HEK293T (cell line): Measurements from ENCODE around the gene SLC39A13.

Experiments used
- CTCF ChIA-PET: fragments of 350-600 bp; formaldehyde crosslinking; extraction: SDS; loops from one replicate; lab custom pipeline; 2021; ENCODE audit warnings: antibody characterized with exemption, inconsistent platforms; lab: Yijun Ruan, JAX
- POLR2A ChIA-PET: fragments of 350-600 bp; formaldehyde crosslinking; extraction: SDS; loops from one replicate; lab custom pipeline; 2020; ENCODE audit warnings: antibody characterized with exemption, inconsistent platforms; lab: Yijun Ruan, JAX
- DNase-seq: peaks from one replicate; pipeline ENCODE4 v3.0.0; 2012; ENCODE audit warnings: mixed read lengths; ENCODE audit errors: extremely low spot score
- ARNT ChIP-seq: fragments of 450-650 bp; IDR thresholded peaks from 2 replicates; pipeline ENCODE4 v1.6.1; 2017; ENCODE audit warnings: mild to moderate bottlenecking
- BHLHE40 ChIP-seq: fragments of 450-650 bp; IDR thresholded peaks from 2 replicates; pipeline ENCODE4 v1.6.1; 2016; ENCODE audit warnings: mild to moderate bottlenecking, moderate library complexity, borderline replicate concordance
- CTBP1 ChIP-seq: fragments of 450-650 bp; IDR thresholded peaks from 2 replicates; pipeline ENCODE4 v1.6.1; 2016; ENCODE audit warnings: borderline replicate concordance
- ELF4 ChIP-seq: fragments of 450-650 bp; IDR thresholded peaks from 2 replicates; pipeline ENCODE4 v1.6.1; 2017; ENCODE audit warnings: antibody characterized with exemption
- FOXA1 ChIP-seq: fragments of 450-650 bp; IDR thresholded peaks from 2 replicates; pipeline ENCODE4 v1.6.1; 2016; ENCODE audit warnings: mild to moderate bottlenecking
- FOXK2 ChIP-seq: fragments of 450-650 bp; IDR thresholded peaks from 2 replicates; pipeline ENCODE4 v1.6.1; 2016; ENCODE audit warnings: mild to moderate bottlenecking
- FOXM1 ChIP-seq: fragments of 450-650 bp; IDR thresholded peaks from 2 replicates; pipeline ENCODE4 v1.6.1; 2017; ENCODE audit warnings: mild to moderate bottlenecking, borderline replicate concordance
- HDGF ChIP-seq: fragments of 450-650 bp; IDR thresholded peaks from 2 replicates; pipeline ENCODE4 v1.6.1; 2017; ENCODE audit warnings: antibody characterized with exemption, borderline replicate concordance
- L3MBTL2 ChIP-seq: fragments of 450-650 bp; conservative IDR thresholded peaks from 2 replicates; pipeline ENCODE4 v1.6.1; 2016; ENCODE audit warnings: mild to moderate bottlenecking
- LEF1 ChIP-seq: fragments of 450-650 bp; IDR thresholded peaks from 2 replicates; pipeline ENCODE4 v1.6.1; 2017; ENCODE audit warnings: mild to moderate bottlenecking, borderline replicate concordance
- NFRKB ChIP-seq: fragments of 450-650 bp; IDR thresholded peaks from 2 replicates; pipeline ENCODE4 v1.6.1; 2016; ENCODE audit warnings: mild to moderate bottlenecking, moderate library complexity
- SP1 ChIP-seq: fragments of 450-650 bp; IDR thresholded peaks from 2 replicates; pipeline ENCODE4 v1.6.1; 2017
- SUZ12 ChIP-seq: fragments of 450-650 bp; IDR thresholded peaks from 2 replicates; pipeline ENCODE4 v1.6.1; 2016; ENCODE audit warnings: mild to moderate bottlenecking
- TARDBP ChIP-seq: fragments of 450-650 bp; IDR thresholded peaks from 2 replicates; pipeline ENCODE4 v1.6.1; 2016
- ZNF384 ChIP-seq: fragments of 450-650 bp; IDR thresholded peaks from 2 replicates; pipeline ENCODE4 v1.6.1; 2016
- TF ChIP-seq, protein P1 (sequence below): fragments of 450-650 bp; IDR thresholded peaks from 2 replicates; pipeline ENCODE4 v1.6.1; 2016

SLC39A13 gene

DNA sequence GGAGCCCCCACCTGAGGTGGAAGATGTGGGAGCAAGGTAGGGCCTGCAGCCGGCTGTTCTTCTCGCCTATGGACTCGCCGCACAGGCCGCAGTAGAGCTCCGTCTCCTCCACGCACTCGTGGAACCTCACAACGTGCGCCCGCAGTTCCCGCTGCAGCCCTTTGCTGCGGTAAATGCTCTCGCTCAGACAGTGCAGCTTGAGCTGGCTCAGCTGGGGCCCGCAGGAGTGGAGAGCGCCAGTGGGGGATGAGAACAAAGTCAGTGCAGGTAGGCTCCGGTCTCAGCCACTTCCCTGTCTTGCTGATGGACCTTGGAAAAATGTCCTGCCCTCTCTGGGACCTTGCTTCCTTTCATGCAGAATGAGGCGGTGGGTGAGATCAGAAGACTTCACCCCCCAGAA lies 30.3 kb downstream of the SLC39A13 start:
- no peak for DNase-seq
- ChIA-PET POLR2A (interaction anchor here (0.6 kb wide), 1 partner anchor 611 kb away, joined by 3 read pairs; no protein-coding TSS in a partner anchor), CTCF (interaction anchor here (0.7 kb wide), 1 partner anchor 64 kb away, joined by 3 read pairs; no protein-coding TSS in a partner anchor)
- TF ChIP-seq SUZ12 (no peak), SP1 (no peak), ELF4 (no peak), TARDBP (no peak), BHLHE40 (no peak), ZNF384 (no peak), HDGF (no peak), CTBP1 (no peak), ARNT (no peak), FOXA1 (no peak)

DNA sequence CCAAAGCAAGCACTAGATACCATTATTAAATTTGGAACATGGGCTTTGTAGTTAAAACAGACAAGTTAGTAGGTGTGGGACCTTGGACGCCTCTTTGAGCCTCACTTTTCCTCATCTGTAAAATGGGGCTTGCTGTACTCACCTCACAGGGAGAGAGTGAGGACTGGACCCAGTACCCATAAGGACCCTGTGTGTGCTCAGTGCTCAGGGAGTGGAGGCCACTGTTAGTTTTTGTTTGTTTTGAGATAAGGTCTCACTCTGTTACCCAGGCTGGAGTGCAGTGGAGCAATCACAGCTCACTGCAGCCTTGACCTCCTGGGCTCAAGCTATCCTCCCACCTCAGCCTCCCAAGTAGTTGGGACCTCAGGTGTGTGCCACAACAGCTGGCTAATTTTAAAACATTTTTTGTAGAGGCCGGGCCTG lies 31.7 kb downstream of the SLC39A13 start:
- no peak for TF ChIP-seq FOXA1
- no peak for TF ChIP-seq FOXK2
- TF ChIP-seq ZNF384: no peak
- no peak for TF ChIP-seq BHLHE40
- no peak for TF ChIP-seq FOXM1
- TF ChIP-seq, protein P1, sequence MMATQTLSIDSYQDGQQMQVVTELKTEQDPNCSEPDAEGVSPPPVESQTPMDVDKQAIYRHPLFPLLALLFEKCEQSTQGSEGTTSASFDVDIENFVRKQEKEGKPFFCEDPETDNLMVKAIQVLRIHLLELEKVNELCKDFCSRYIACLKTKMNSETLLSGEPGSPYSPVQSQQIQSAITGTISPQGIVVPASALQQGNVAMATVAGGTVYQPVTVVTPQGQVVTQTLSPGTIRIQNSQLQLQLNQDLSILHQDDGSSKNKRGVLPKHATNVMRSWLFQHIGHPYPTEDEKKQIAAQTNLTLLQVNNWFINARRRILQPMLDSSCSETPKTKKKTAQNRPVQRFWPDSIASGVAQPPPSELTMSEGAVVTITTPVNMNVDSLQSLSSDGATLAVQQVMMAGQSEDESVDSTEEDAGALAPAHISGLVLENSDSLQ: no peak
- no peak for TF ChIP-seq HDGF
- TF ChIP-seq L3MBTL2: no peak
- no peak for TF ChIP-seq LEF1
- TF ChIP-seq ARNT: no peak
- ChIA-PET CTCF (no interaction called here), POLR2A (no interaction called here)
- DNase-seq: no peak

DNA sequence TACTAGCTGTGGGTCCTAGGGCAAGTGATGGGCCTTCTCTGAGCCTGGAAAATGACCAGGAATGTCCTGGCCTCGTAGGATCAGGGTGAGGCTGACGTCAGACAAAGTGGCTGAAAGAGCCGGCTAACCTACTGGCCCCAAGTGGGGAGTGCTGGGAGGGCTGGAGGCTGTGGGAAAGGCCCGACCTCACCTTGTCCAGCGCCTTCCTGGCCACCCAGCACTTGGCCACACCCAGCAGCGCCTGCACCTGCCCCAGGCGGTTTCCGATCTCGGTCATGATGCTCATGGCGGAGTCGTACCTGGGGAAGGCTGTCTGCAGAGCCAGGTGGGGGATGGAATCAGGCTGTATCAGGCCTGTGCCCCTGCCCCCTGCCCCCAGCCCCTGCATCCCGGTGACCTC lies 33.0 kb downstream of the SLC39A13 start:
- ChIA-PET POLR2A (no interaction called here), CTCF (no interaction called here)
- TF ChIP-seq SP1 (no peak), TARDBP (no peak), CTBP1 (no peak), FOXA1 (no peak), LEF1 (no peak), FOXK2 (no peak), FOXM1 (no peak), NFRKB (no peak), SUZ12 (no peak), HDGF (no peak), BHLHE40 (no peak), ARNT (no peak), L3MBTL2 (no peak), ZNF384 (no peak), ELF4 (no peak)
- TF ChIP-seq, protein P1: no peak
- DNase-seq: no peak

DNA sequence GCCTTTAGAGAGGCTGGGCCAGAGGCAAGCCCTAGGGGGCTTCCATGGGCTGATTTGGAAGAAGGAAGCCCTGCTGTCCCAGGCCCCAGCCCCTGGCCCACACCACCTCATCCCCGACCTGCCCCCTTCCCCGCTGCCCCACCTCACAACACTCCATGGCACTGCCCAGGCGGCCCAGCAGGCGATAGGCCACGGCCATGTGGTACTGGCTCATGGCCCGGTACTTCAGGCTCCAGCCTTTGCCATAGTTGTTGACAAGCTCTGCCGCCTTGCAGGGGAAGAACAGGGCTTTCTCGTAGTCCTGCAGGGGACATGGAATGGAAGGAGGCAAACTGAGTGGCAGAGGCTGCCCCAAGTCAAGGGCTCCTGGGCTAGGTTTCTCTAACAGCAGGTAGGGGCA lies 34.1 kb downstream of the SLC39A13 start:
- DNase-seq: no peak
- CTCF ChIA-PET: interaction anchor here (0.6 kb wide), 1 partner anchor 30 kb away, joined by 9 read pairs; no protein-coding TSS in a partner anchor
- POLR2A ChIA-PET: no interaction called here

DNA sequence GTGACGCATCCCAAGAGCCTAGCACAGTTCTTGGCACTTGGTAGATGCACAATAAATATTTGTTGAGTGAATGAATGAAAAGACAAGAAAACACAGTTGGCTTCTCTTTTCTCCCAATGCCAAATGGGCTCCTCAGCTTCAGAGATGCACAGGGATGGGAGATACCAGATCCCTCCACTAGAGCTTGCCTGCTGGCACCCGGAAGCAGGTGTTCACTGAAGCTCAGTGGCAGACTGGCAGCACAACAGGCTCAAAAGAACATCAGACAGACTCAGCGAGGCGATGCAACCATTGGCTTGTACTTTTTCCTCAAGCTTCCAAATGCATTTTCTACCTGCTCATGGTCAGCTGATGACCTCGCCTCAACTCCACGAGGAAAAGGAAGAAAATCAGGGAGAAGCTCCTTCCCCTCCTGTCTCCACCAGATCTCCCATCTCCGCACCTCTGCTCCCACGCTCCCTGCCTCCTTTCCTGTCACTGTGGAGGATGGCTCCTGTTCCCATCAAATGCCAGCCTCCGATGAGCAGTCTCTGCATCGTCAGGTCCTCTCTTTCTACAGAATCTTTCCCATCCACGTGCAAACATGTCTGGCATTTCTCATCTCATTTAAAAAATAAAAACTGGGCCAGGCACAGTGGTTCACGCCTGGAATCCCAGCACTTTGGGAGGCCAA lies 34.8 kb downstream of the SLC39A13 start:
- ChIA-PET POLR2A (no interaction called here), CTCF (no interaction called here)
- no peak for TF ChIP-seq ELF4
- TF ChIP-seq CTBP1: no peak
- TF ChIP-seq FOXA1: no peak
- TF ChIP-seq HDGF: no peak
- TF ChIP-seq ARNT: no peak
- TF ChIP-seq, protein P1: no peak
- TF ChIP-seq LEF1: no peak
- no peak for TF ChIP-seq SP1
- no peak for TF ChIP-seq TARDBP
- TF ChIP-seq BHLHE40: no peak
- TF ChIP-seq NFRKB: no peak
- TF ChIP-seq FOXK2: no peak
- no peak for TF ChIP-seq L3MBTL2
- no peak for TF ChIP-seq FOXM1
- no peak for DNase-seq

More for the DNA sequence above, 34.1 kb downstream of the SLC39A13 start:
- TF ChIP-seq LEF1: no peak
- TF ChIP-seq FOXA1: no peak
- TF ChIP-seq HDGF: no peak
- no peak for TF ChIP-seq SP1
- TF ChIP-seq TARDBP: no peak
- TF ChIP-seq ELF4: no peak
- TF ChIP-seq ZNF384: no peak
- TF ChIP-seq CTBP1: no peak
- TF ChIP-seq, protein P1: no peak
- TF ChIP-seq NFRKB: no peak
- no peak for TF ChIP-seq SUZ12
- no peak for TF ChIP-seq L3MBTL2
- no peak for TF ChIP-seq BHLHE40
- TF ChIP-seq FOXK2: no peak
- TF ChIP-seq FOXM1: no peak
